ENCODE data around the gene GLRA3.

Gene GLRA3

DNA sequence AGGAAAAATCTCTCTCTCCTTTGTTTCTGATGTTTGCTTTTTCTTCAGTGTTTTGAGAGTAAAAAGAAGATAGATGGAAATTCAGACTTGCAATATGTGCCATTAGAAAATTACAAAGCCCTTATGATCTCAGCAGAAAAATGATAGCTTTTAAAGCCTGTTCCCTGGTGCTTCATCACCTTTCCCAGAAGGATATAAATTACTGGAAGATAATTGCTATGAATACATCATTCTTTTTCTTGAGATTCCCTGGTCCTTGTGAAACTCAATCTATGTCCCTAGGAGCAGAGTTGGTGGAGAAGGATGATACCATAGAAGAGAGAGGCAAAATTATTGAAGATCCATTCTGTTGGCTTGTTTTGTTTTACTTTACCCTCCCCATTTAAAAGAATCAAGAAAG, 86.5 kb downstream of the GLRA3 start:
- no peaks in the 10 kb centered on the region for H3K36me3 ChIP-seq
- H3K27ac ChIP-seq: no peak overlapping the region
- H3K9me3 ChIP-seq (ENCODE audit: severe bottlenecking): no peaks in the 10 kb centered on the region
- no peaks in the 10 kb centered on the region for H3K27me3 ChIP-seq (ENCODE audit: insufficient read depth, low read depth, severe bottlenecking)
- TF ChIP-seq, protein P1, sequence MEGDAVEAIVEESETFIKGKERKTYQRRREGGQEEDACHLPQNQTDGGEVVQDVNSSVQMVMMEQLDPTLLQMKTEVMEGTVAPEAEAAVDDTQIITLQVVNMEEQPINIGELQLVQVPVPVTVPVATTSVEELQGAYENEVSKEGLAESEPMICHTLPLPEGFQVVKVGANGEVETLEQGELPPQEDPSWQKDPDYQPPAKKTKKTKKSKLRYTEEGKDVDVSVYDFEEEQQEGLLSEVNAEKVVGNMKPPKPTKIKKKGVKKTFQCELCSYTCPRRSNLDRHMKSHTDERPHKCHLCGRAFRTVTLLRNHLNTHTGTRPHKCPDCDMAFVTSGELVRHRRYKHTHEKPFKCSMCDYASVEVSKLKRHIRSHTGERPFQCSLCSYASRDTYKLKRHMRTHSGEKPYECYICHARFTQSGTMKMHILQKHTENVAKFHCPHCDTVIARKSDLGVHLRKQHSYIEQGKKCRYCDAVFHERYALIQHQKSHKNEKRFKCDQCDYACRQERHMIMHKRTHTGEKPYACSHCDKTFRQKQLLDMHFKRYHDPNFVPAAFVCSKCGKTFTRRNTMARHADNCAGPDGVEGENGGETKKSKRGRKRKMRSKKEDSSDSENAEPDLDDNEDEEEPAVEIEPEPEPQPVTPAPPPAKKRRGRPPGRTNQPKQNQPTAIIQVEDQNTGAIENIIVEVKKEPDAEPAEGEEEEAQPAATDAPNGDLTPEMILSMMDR (IDR thresholded peaks at IDR 0.05; ENCODE audit: low read depth, low read length): no peak
- DNase-seq: no peak
- H3K4me3 ChIP-seq (ENCODE audit: low read depth, low read length): no peak overlapping the region

DNA sequence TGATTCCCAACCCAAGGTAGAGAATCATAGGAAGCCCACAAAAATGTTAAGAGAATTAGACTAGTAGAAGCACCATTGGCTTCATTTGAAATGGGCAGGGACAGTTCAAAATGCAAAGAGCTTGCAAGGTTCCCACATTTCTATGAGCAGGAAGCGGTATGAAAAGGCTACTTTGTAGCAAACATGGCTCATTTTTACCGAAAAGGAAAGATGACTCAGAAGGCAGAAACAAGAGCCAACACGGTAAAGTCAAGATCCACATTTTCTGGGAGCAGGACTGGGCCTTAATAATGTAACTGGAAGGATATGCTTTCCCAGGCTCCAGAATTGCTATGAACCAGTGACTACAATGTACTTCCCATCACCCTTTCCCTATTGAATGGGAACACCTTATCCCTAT, 89.5 kb downstream of the GLRA3 start:
- no peaks in the 10 kb centered on the region for H3K36me3 ChIP-seq
- H3K27me3 ChIP-seq (ENCODE audit: insufficient read depth, low read depth, severe bottlenecking): no peaks in the 10 kb centered on the region
- H3K27ac ChIP-seq: no peak overlapping the region
- H3K9me3 ChIP-seq (ENCODE audit: severe bottlenecking): no peaks in the 10 kb centered on the region
- TF ChIP-seq, protein P1 (IDR thresholded peaks at IDR 0.05; ENCODE audit: low read depth, low read length): no peak
- no peak for DNase-seq
- no peak overlapping the region for H3K4me3 ChIP-seq (ENCODE audit: low read depth, low read length)

DNA sequence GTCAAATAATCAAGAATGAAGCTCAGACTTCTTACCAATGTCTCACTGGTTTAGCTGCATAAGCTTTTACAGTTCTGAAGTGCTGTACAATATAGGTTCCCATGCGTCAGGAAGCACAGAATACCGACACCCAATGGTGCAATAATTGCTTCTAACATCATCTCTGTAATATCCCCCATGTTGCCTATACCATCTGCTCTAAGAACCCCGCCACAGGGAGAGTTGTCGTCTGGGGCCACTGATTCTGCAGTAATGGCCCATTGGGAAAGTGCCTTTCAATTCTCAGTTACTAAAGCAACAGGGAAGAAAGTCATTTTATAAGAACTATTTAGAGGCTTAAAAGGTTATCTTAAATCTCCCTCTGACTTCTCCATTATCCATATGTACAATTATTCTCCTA, 94.9 kb downstream of the GLRA3 start:
- no peak overlapping the region for H3K27ac ChIP-seq
- H3K4me3 ChIP-seq (ENCODE audit: low read depth, low read length): no peak overlapping the region
- H3K9me3 ChIP-seq (ENCODE audit: severe bottlenecking): no peaks in the 10 kb centered on the region
- no peak for DNase-seq
- no peaks in the 10 kb centered on the region for H3K27me3 ChIP-seq (ENCODE audit: insufficient read depth, low read depth, severe bottlenecking)
- TF ChIP-seq, protein P1 (IDR thresholded peaks at IDR 0.05; ENCODE audit: low read depth, low read length): no peak
- no peaks in the 10 kb centered on the region for H3K36me3 ChIP-seq

DNA sequence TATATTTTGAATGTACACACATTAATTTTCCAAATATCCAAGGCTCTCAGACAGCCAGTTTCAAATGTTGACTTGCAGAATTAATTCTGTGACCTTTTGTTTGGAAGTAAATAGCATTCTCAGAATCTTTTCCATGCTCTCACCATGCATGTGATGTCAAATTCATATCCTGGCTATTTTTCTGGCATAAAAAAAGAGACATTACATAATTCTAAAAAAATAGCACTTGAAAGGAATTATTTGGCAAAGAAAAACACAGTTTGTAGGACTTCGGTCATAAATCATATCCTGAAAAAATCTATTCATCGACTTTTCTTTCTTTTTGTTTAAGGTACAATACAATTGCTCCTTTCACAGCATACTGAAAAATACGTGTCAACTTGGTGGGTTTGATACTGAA, 111.2 kb downstream of the GLRA3 start:
- DNase-seq: no peak
- no peaks in the 10 kb centered on the region for H3K36me3 ChIP-seq
- H3K9me3 ChIP-seq (ENCODE audit: severe bottlenecking): no peaks in the 10 kb centered on the region
- no peak overlapping the region for H3K4me3 ChIP-seq (ENCODE audit: low read depth, low read length)
- TF ChIP-seq, protein P1 (IDR thresholded peaks at IDR 0.05; ENCODE audit: low read depth, low read length): no peak
- H3K27me3 ChIP-seq (ENCODE audit: insufficient read depth, low read depth, severe bottlenecking): no peaks in the 10 kb centered on the region
- H3K27ac ChIP-seq: no peak overlapping the region

- TF ChIP-seq, protein P1 (IDR thresholded peaks at IDR 0.05; ENCODE audit: low read depth, low read length): no peak
- no peaks in the 10 kb centered on the region for H3K9me3 ChIP-seq (ENCODE audit: severe bottlenecking)
- no peak overlapping the region for H3K4me3 ChIP-seq (ENCODE audit: low read depth, low read length)
These were observed 111.9 kb downstream of the GLRA3 start for GRCh38 chr4:174716986-174717770.

More at GRCh38 chr4:174716986-174717770, 111.9 kb downstream of the GLRA3 start:
- H3K27ac ChIP-seq: no peak overlapping the region
- H3K27me3 ChIP-seq (ENCODE audit: insufficient read depth, low read depth, severe bottlenecking): no peaks in the 10 kb centered on the region
- H3K36me3 ChIP-seq: no peaks in the 10 kb centered on the region
- no peak for DNase-seq

All from WERI-Rb-1 (cell line).